OCI-LY1 (cell line): Measurements from ENCODE around the gene GRIA1.

Experiments
- H2AFZ ChIP-seq: fragments of 200-600 bp; sonication (generic), shearing (Covaris generic); 2 replicates; pipeline ENCODE4 v1.6.0; 2014; ENCODE audit warnings: antibody characterized with exemption, mild to moderate bottlenecking, low read length
- H3F3A ChIP-seq: fragments of 200-600 bp; sonication (generic), shearing (Covaris generic); 2 replicates; pipeline ENCODE4 v1.6.0; 2014; ENCODE audit warnings: mild to moderate bottlenecking, antibody characterized with exemption, low read length, moderate library complexity; ENCODE audit not compliant: insufficient read depth
- H3K27ac ChIP-seq: fragments of 200-600 bp; sonication (generic); 2 replicates; pipeline ENCODE4 v1.5.1; 2014; ENCODE audit warnings: low read length, mixed run types, mild to moderate bottlenecking, low read depth; ENCODE audit not compliant: poor library complexity, severe bottlenecking
- H3K27me3 ChIP-seq: fragments of 200-600 bp; sonication (generic); 2 replicates; pipeline ENCODE4 v1.6.0; 2014; ENCODE audit warnings: antibody characterized with exemption, mild to moderate bottlenecking, low read length, moderate library complexity; ENCODE audit not compliant: insufficient read depth
- H3K36me3 ChIP-seq: fragments of 200-600 bp; sonication (generic); 2 replicates; pipeline ENCODE4 v1.6.1; 2014; ENCODE audit warnings: mild to moderate bottlenecking, antibody characterized with exemption, low read length, moderate library complexity, mixed read lengths; ENCODE audit not compliant: insufficient read depth
- H3K4me1 ChIP-seq: fragments of 200-600 bp; sonication (generic); 2 replicates; pipeline ENCODE4 v1.5.1; 2014; ENCODE audit warnings: mild to moderate bottlenecking, low read length, moderate library complexity; ENCODE audit not compliant: insufficient read depth, severe bottlenecking
- H3K4me2 ChIP-seq: fragments of 200-600 bp; sonication (generic), shearing (Covaris generic); 2 replicates; pipeline ENCODE4 v1.6.1; 2014; ENCODE audit warnings: low read length
- H3K4me3 ChIP-seq: fragments of 200-600 bp; sonication (generic); 2 replicates; pipeline ENCODE4 v1.5.1; 2014; ENCODE audit warnings: low read length, low read depth, mild to moderate bottlenecking, mixed read lengths; ENCODE audit not compliant: poor library complexity, severe bottlenecking
- H3K79me2 ChIP-seq: fragments of 200-600 bp; shearing (Covaris generic); 2 replicates; pipeline ENCODE4 v1.6.1; 2016; ENCODE audit warnings: mixed run types, low read length, mixed read lengths; ENCODE audit not compliant: insufficient read depth
- H3K9ac ChIP-seq: fragments of 200-600 bp; sonication (generic), shearing (Covaris generic); 2 replicates; pipeline ENCODE4 v1.6.1; 2014; ENCODE audit warnings: mild to moderate bottlenecking, low read length, mixed read lengths
- H3K9me2 ChIP-seq: fragments of 200-600 bp; sonication (generic), shearing (Covaris generic); 2 replicates; pipeline ENCODE4 v1.6.1; 2014; ENCODE audit warnings: low read depth, mild to moderate bottlenecking, low read length, mixed read lengths
- H3K9me3 ChIP-seq: fragments of 200-600 bp; shearing (Covaris generic); 2 replicates; pipeline ENCODE4 v1.6.1; 2014; ENCODE audit warnings: low read length, mixed read lengths
- H4K20me1 ChIP-seq: fragments of 200-600 bp; sonication (generic), shearing (Covaris generic); 2 replicates; pipeline ENCODE4 v1.6.0; 2016; ENCODE audit warnings: mild to moderate bottlenecking, low read length; ENCODE audit not compliant: insufficient read depth
- EZH2 ChIP-seq: fragments of 200-600 bp; sonication (generic), shearing (Covaris generic); IDR thresholded peaks from 2 replicates; pipeline ENCODE4 v1.8.0; 2017; ENCODE audit warnings: borderline replicate concordance, mixed run types, mild to moderate bottlenecking, antibody characterized with exemption, low read length, moderate library complexity, mixed read lengths
- TF ChIP-seq, protein P1 (sequence below): fragments of 200-600 bp; sonication (generic), shearing (Covaris generic); IDR thresholded peaks from 2 replicates; pipeline ENCODE4 v1.5.1; 2017; ENCODE audit warnings: mild to moderate bottlenecking, antibody characterized with exemption, low read length, moderate library complexity, mixed read lengths

Gene GRIA1

DNA sequence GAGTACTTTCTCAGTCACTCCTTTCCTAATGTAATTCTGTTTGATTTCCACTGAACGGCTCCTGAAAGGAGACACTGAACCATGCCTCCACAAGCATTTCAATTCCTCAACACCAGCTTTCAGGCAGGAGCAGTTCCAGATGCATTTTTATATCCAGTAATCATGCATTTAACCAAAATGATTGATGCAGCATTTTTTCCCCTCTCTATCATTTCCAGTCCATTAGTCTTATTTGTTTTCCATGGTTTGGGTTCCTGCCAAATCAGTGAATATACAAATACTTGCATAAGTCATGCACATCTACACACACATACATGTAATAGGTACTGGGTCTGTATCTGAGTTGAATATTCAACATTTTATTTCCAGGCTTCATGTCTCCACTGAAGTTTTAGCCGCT is 122.7 kb downstream of the GRIA1 start:
- Histone ChIP-seq H3K4me1 (no peaks in the 10 kb centered on the region), H3K9ac (no peak overlapping the region), H3K9me2 (no peaks in the 10 kb centered on the region), H3K27ac (no peak overlapping the region), H3K9me3 (no peaks in the 10 kb centered on the region), H3K79me2 (no peaks in the 10 kb centered on the region), H2AFZ (no peak overlapping the region), H3K4me2 (no peak overlapping the region), H3K4me3 (no peak overlapping the region), H3K36me3 (no peaks in the 10 kb centered on the region), H3F3A (no peaks in the 10 kb centered on the region), H3K27me3 (no peaks in the 10 kb centered on the region), H4K20me1 (no peaks in the 10 kb centered on the region)
- no peak for TF ChIP-seq EZH2
- TF ChIP-seq, protein P1, sequence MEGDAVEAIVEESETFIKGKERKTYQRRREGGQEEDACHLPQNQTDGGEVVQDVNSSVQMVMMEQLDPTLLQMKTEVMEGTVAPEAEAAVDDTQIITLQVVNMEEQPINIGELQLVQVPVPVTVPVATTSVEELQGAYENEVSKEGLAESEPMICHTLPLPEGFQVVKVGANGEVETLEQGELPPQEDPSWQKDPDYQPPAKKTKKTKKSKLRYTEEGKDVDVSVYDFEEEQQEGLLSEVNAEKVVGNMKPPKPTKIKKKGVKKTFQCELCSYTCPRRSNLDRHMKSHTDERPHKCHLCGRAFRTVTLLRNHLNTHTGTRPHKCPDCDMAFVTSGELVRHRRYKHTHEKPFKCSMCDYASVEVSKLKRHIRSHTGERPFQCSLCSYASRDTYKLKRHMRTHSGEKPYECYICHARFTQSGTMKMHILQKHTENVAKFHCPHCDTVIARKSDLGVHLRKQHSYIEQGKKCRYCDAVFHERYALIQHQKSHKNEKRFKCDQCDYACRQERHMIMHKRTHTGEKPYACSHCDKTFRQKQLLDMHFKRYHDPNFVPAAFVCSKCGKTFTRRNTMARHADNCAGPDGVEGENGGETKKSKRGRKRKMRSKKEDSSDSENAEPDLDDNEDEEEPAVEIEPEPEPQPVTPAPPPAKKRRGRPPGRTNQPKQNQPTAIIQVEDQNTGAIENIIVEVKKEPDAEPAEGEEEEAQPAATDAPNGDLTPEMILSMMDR: no peak

DNA sequence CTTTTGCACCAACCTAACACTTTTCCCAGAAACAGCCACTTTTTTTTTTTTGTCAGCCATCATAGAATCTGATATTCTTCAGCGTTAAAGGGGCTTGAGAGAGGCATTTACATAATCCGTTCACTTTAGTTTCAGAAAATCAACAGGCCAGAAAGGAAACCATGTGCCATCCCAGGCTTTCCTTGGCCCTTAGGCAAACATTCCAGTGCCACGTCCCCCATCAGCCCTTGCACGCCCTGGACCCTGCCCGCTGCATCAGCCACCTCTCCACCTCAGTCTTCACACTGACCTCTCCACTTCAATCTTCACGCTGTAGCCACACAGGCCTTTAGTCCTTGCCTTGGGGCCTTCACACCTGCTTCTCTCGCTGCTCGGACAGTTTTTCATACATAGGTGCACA is 123.2 kb downstream of the GRIA1 start:
- Histone ChIP-seq H3K4me1 (no peaks in the 10 kb centered on the region), H3K79me2 (no peaks in the 10 kb centered on the region), H3K27ac (no peak overlapping the region), H3K4me2 (no peak overlapping the region), H3K36me3 (no peaks in the 10 kb centered on the region), H3K9ac (no peak overlapping the region), H3K4me3 (no peak overlapping the region), H3K9me3 (no peaks in the 10 kb centered on the region), H2AFZ (no peak overlapping the region), H3F3A (no peaks in the 10 kb centered on the region), H3K27me3 (no peaks in the 10 kb centered on the region), H4K20me1 (no peaks in the 10 kb centered on the region), H3K9me2 (no peaks in the 10 kb centered on the region)
- TF ChIP-seq EZH2: no peak
- TF ChIP-seq, protein P1: no peak

DNA sequence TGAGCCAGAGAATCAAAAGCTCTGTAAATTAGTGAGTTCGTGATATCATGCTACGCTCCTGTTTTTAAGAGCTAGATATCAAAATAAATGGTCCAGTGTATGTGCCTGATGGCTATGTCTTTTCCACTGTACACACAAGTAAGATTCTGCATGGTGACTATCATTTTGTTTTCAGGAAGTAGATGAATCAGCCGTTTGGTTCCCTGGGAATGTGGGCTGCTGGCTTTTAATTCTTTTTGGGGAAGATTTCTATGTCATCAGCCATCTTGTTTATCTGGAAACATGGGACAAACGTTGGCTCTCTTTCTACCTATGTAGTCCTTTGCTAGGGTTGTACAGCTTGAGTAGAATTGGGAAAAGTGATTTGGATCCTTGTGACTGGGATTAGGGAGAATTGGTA is 126.7 kb downstream of the GRIA1 start:
- Histone ChIP-seq H3K9me3 (no peaks in the 10 kb centered on the region), H3K27ac (no peak overlapping the region)

More for the DNA sequence above, 126.7 kb downstream of the GRIA1 start:
- no peaks in the 10 kb centered on the region for H3F3A ChIP-seq
- H2AFZ ChIP-seq: no peak overlapping the region
- no peaks in the 10 kb centered on the region for H4K20me1 ChIP-seq
- no peak overlapping the region for H3K9ac ChIP-seq
- no peak overlapping the region for H3K4me2 ChIP-seq
- no peaks in the 10 kb centered on the region for H3K4me1 ChIP-seq
- no peaks in the 10 kb centered on the region for H3K36me3 ChIP-seq
- no peaks in the 10 kb centered on the region for H3K79me2 ChIP-seq
- no peaks in the 10 kb centered on the region for H3K9me2 ChIP-seq
- TF ChIP-seq, protein P1: no peak
- TF ChIP-seq EZH2: no peak
- H3K4me3 ChIP-seq: no peak overlapping the region
- no peaks in the 10 kb centered on the region for H3K27me3 ChIP-seq
